Endothelial cell of umbilical vein (primary cell): ENCODE results near the gene SLC7A7. TPM values are rescaled to one million over a fixed set of nuclear protein-coding genes. Genes with fewer than 3 reads are reported as not detected.

ENCODE experiments used
- BruUV-seq: library from RNA; stranded (reverse); fragments of 400-500 nt; replicated peaks from 2 replicates; lab custom pipeline; 2021; lab: Mats Ljungman, UMichigan
- CTCF ChIA-PET: fragments of 300-600, 350-600 bp; sonication (Branson Sonifier 250); formaldehyde crosslinking; loops from one replicate; lab custom pipeline; 2021; ENCODE audit warnings: antibody characterized with exemption, inconsistent platforms; lab: Charles Lee
- POLR2A ChIA-PET: fragments of 300-600, 350-600 bp; sonication (Branson Sonifier 250); formaldehyde crosslinking; loops from one replicate; lab custom pipeline; 2021; ENCODE audit warnings: antibody characterized with exemption, inconsistent platforms; lab: Charles Lee
- DNase-seq: peaks from one replicate; pipeline ENCODE4 v3.0.0-alpha.2; 2011; ENCODE audit warnings: low read depth, low spot score
- FAIRE-seq: peaks from 2 replicates; lab custom pipeline; 2011; peaks lifted over from hg19 to GRCh38; lab: Jason Lieb, UNC
- H2AFZ ChIP-seq: 2 replicates; pipeline ENCODE4 v1.6.0; 2012; ENCODE audit warnings: low read depth, low read length, control low read depth, inconsistent platforms
- H3K27ac ChIP-seq: 2 replicates; pipeline ENCODE4 v1.5.1; 2011; ENCODE audit warnings: low read depth, mild to moderate bottlenecking, control low read depth, low read length, moderate library complexity; ENCODE audit not compliant: insufficient read depth
- H3K27me3 ChIP-seq, 2 experiments: 2 replicates each; pipeline versions ENCODE4 v1.6.0 to v1.6.1; 2011; ENCODE audit warnings: low read length in 2 of 2, mixed read lengths in 1 of 2; ENCODE audit not compliant: control insufficient read depth in 2 of 2, insufficient read depth in 2 of 2
- H3K36me3 ChIP-seq, 2 experiments: 2 replicates in 1 of 2; 3 replicates in 1 of 2; pipeline ENCODE4 v1.5.1; 2011; ENCODE audit warnings: low read length in 2 of 2, mild to moderate bottlenecking in 1 of 2, moderate library complexity in 1 of 2; ENCODE audit not compliant: control insufficient read depth in 2 of 2, insufficient read depth in 2 of 2; ENCODE audit errors: extremely low read depth in 1 of 2
- H3K4me1 ChIP-seq: 3 replicates; pipeline ENCODE4 v1.5.1; 2011; ENCODE audit warnings: mild to moderate bottlenecking, low read length; ENCODE audit not compliant: control insufficient read depth, insufficient read depth; ENCODE audit errors: extremely low read depth
- H3K4me2 ChIP-seq: 2 replicates; pipeline ENCODE4 v1.6.1; 2011; ENCODE audit warnings: low read length, control low read depth, mixed read lengths; ENCODE audit not compliant: insufficient read depth
- H3K4me3 ChIP-seq, 3 experiments: fragments of 200-600 bp in 1 of 3; sonication (generic), shearing (Covaris generic) in 1 of 3; replicated peaks in 1 of 3; 2 replicates each; pipeline ENCODE4 v1.5.1; 2011 to 2016; ENCODE audit warnings: control low read depth in 3 of 3, low read length in 3 of 3, mild to moderate bottlenecking in 2 of 3, inconsistent platforms in 1 of 3, low read depth in 1 of 3, moderate library complexity in 1 of 3; ENCODE audit not compliant: insufficient read depth in 1 of 3
- H3K79me2 ChIP-seq: 2 replicates; pipeline ENCODE4 v1.6.0; 2012; ENCODE audit warnings: low read length, inconsistent platforms; ENCODE audit not compliant: control insufficient read depth, insufficient read depth
- H3K9ac ChIP-seq: replicated peaks from 2 replicates; pipeline ENCODE3; 2011; ENCODE audit warnings: low read length, control low read depth; ENCODE audit not compliant: insufficient read depth; ENCODE audit errors: extremely low read depth
- H3K9me1 ChIP-seq: replicated peaks from 3 replicates; pipeline ENCODE4 v1.6.0; 2011; ENCODE audit warnings: mild to moderate bottlenecking, low read length; ENCODE audit not compliant: control insufficient read depth, insufficient read depth; ENCODE audit errors: extremely low read depth
- H3K9me3 ChIP-seq: replicated peaks from 2 replicates; pipeline ENCODE4 v1.5.1; 2012; ENCODE audit warnings: low read length, inconsistent platforms; ENCODE audit not compliant: control insufficient read depth, insufficient read depth
- H4K20me1 ChIP-seq: replicated peaks from 2 replicates; pipeline ENCODE3; 2011; ENCODE audit warnings: mild to moderate bottlenecking, low read length; ENCODE audit not compliant: control insufficient read depth, insufficient read depth; ENCODE audit errors: extremely low read depth
- CTCF ChIP-seq, 2 donors: IDR thresholded peaks; 1 replicate in 1 of 2; 2 replicates in 1 of 2; pipeline ENCODE4 v1.5.1; 2011; ENCODE audit warnings: low read length in 2 of 2, mild to moderate bottlenecking in 2 of 2, moderate library complexity in 2 of 2, control low read depth in 1 of 2, inconsistent platforms in 1 of 2, low read depth in 1 of 2; ENCODE audit not compliant: insufficient read depth in 1 of 2; ENCODE audit errors: extremely low read depth in 1 of 2
- EZH2 ChIP-seq: IDR thresholded peaks from 2 replicates; pipeline ENCODE4 v1.6.1; 2012; ENCODE audit warnings: borderline replicate concordance, low read depth, mild to moderate bottlenecking, moderate library complexity, low read length, inconsistent platforms; ENCODE audit not compliant: severe bottlenecking
- FOS ChIP-seq: IDR thresholded peaks from 2 replicates; pipeline ENCODE4 v1.6.1; 2011; ENCODE audit warnings: mild to moderate bottlenecking, low read length, moderate library complexity, borderline replicate concordance; ENCODE audit not compliant: insufficient read depth
- GATA2 ChIP-seq: IDR thresholded peaks from 2 replicates; pipeline ENCODE4 v1.7.0; 2011; ENCODE audit warnings: low read depth, mild to moderate bottlenecking, moderate library complexity, mixed read lengths, low read length; ENCODE audit not compliant: insufficient read length, insufficient read depth
- JUN ChIP-seq: IDR thresholded peaks from 2 replicates; pipeline ENCODE4 v1.6.1; 2011; ENCODE audit warnings: borderline replicate concordance, low read depth; ENCODE audit not compliant: insufficient read length, insufficient read depth
- MAX ChIP-seq: IDR thresholded peaks from 2 replicates; pipeline ENCODE4 v1.6.1; 2011; ENCODE audit not compliant: insufficient read depth, insufficient read length
- MYC ChIP-seq: IDR thresholded peaks from one replicate; pipeline ENCODE4 v1.6.1; 2011; ENCODE audit warnings: mild to moderate bottlenecking, low read depth, low read length
- POLR2A ChIP-seq: IDR thresholded peaks from 2 replicates; pipeline ENCODE4 v1.6.1; 2012; ENCODE audit warnings: low read depth, mild to moderate bottlenecking, control low read depth, low read length
- POLR2AphosphoS5 ChIP-seq: IDR thresholded peaks from 2 replicates; pipeline ENCODE4 v1.6.1; 2012; ENCODE audit warnings: low read depth, mild to moderate bottlenecking, control low read depth, low read length, moderate library complexity; ENCODE audit not compliant: insufficient read depth
- dilution Hi-C: fragments of 300-500 bp; cut with MboI; formaldehyde crosslinking; loops from one replicate; pipeline ENCODE4 v1.15.0; 2019; ENCODE audit warnings: low sequenced_read_pairs; ENCODE audit not compliant: extremely low pct_ligation_motif_present
- intact Hi-C: fragments of 100-400 bp; cut with micrococcal nuclease; formaldehyde crosslinking; loops from one replicate; pipeline ENCODE4 v1.10.0; 2022
- polyA plus RNA-seq, 4 experiments: library from polyadenylated mRNA; depleted of rRNA in 3 of 4; stranded (reverse) in 3 of 4; unstranded in 1 of 4; fragments of >200 nt; gene quantifications; 2 replicates each; pipeline versions ENCODE4 v1.2.1 to v1.2.3, GENCODE V29; 2011 to 2012; ENCODE audit warnings: missing spikeins in 1 of 4
- total RNA-seq: library from RNA; stranded (reverse); gene quantifications from 2 replicates; pipeline ENCODE4 v1.2.3, GENCODE V29; 2021

The SLC7A7 gene
- total and polyA plus RNA-seq, 2 donors (not counting 3 experiments of a cell fraction or from before 2014, with no cell fraction given): 22.5 to 94.0 TPM

- Histone ChIP-seq H3K27me3 (no peaks in the 10 kb centered on the region), H4K20me1 (no peaks in the 10 kb centered on the region), H3K36me3 (no peaks in the 10 kb centered on the region), H3K4me2 (no peak overlapping the region), H3K79me2 (no peaks in the 10 kb centered on the region), H3K9me1 (no peaks in the 10 kb centered on the region), H2AFZ (no peak overlapping the region), H3K27ac (no peak overlapping the region), H3K9me3 (no peaks in the 10 kb centered on the region), H3K9ac (no peak overlapping the region), H3K4me1 (no peaks in the 10 kb centered on the region), H3K4me3 (no peak overlapping the region)
- ChIA-PET POLR2A (no interaction called here), CTCF (no interaction called here)
- BruUV-seq: no TSS peak
- FAIRE-seq (no peak), DNase-seq (no peak)
- TF ChIP-seq MAX: no peak
- TF ChIP-seq MYC: no peak
- no peak for TF ChIP-seq FOS
- TF ChIP-seq EZH2: no peak
- no peak for TF ChIP-seq POLR2A
- TF ChIP-seq CTCF (IDR thresholded peaks at IDR 0.05; ENCODE audit: extremely low read depth in 1 of 2, insufficient read depth in 1 of 2, low read depth in 1 of 2, low read length in 2 of 2): no peak
- no peak for TF ChIP-seq JUN
- TF ChIP-seq GATA2: no peak
- TF ChIP-seq POLR2AphosphoS5: no peak
- dilution Hi-C loops (no loop called here), intact Hi-C loops (no loop called here)
Measured at GRCh38 chr14:22786685-22787084, 28.6 kb downstream of the SLC7A7 start.
